GM21390 (cell line): ENCODE results near the gene WDFY3.
"Not testable (repeated sequence)": the region's sequence is repeated elsewhere in the genome, so short reads cannot be mapped to it uniquely, and the experiment has no call there.

Experiments used
- ATAC-seq: cut with Tn5 transposase; IDR thresholded peaks from one replicate; pipeline ENCODE4 v1.9.1; 2021; ENCODE audit not compliant: unreplicated experiment

Gene WDFY3

GRCh38 chr4:84866295-84866694 lies 100.2 kb downstream of the WDFY3 start:
- no peak for ATAC-seq

- ATAC-seq: no peak
Measured at GRCh38 chr4:84865600-84865999, 100.9 kb downstream of the WDFY3 start.

GRCh38 chr4:84862064-84862463 lies 104.4 kb downstream of the WDFY3 start:
- no peak for ATAC-seq

GRCh38 chr4:84857296-84857695 lies 109.2 kb downstream of the WDFY3 start:
- ATAC-seq: no peak

- no peak for ATAC-seq
Measured at GRCh38 chr4:84856468-84857049, 109.9 kb downstream of the WDFY3 start.

- no peak for ATAC-seq
Measured at GRCh38 chr4:84855774-84856173, 110.7 kb downstream of the WDFY3 start.

GRCh38 chr4:84852081-84852480 lies 114.4 kb downstream of the WDFY3 start:
- no peak for ATAC-seq

- no peak for ATAC-seq
Measured at GRCh38 chr4:84849051-84849640, 117.3 kb downstream of the WDFY3 start.

GRCh38 chr4:84848432-84848831 lies 118.1 kb downstream of the WDFY3 start:
- ATAC-seq: no peak

- no peak for ATAC-seq
Measured at GRCh38 chr4:84847978-84848377, 118.5 kb downstream of the WDFY3 start.

GRCh38 chr4:84846985-84847384 lies 119.5 kb downstream of the WDFY3 start:
- no peak for ATAC-seq

GRCh38 chr4:84841435-84841834 lies 125.1 kb downstream of the WDFY3 start:
- ATAC-seq: no peak

GRCh38 chr4:84837751-84838150 lies 128.7 kb downstream of the WDFY3 start:
- ATAC-seq: no peak

- ATAC-seq: not testable (repeated sequence)
Measured at GRCh38 chr4:84829633-84830032, 136.9 kb downstream of the WDFY3 start.

GRCh38 chr4:84826681-84827080 lies 139.8 kb downstream of the WDFY3 start:
- ATAC-seq: no peak

- ATAC-seq: no peak
Measured at GRCh38 chr4:84825701-84826341, 140.7 kb downstream of the WDFY3 start.

- no peak for ATAC-seq
Measured at GRCh38 chr4:84821064-84821463, 145.4 kb downstream of the WDFY3 start.

GRCh38 chr4:84814094-84814750 lies 152.3 kb downstream of the WDFY3 start:
- no peak for ATAC-seq

GRCh38 chr4:84809946-84810345 lies 156.5 kb downstream of the WDFY3 start:
- ATAC-seq: no peak

GRCh38 chr4:84808332-84808731 lies 158.2 kb downstream of the WDFY3 start:
- ATAC-seq: no peak

- ATAC-seq: not testable (repeated sequence)
Measured at GRCh38 chr4:84806541-84806940, 159.9 kb downstream of the WDFY3 start.

GRCh38 chr4:84804136-84804535 lies 162.4 kb downstream of the WDFY3 start:
- ATAC-seq: no peak
